Esophagus squamous epithelium (tissue), 4 donors: ENCODE results near the gene ATAD3A.
"Not testable (repeated sequence)": the region's sequence is repeated elsewhere in the genome, so short reads cannot be mapped to it uniquely, and the experiment has no call there.

Experiments used
- POLR2A ChIP-seq, 4 donors: fragments of 450-650 bp; IDR thresholded peaks; one replicate each; pipeline ENCODE4 v1.6.1; 2017; ENCODE audit warnings: antibody characterized with exemption in 4 of 4, mild to moderate bottlenecking in 4 of 4, moderate library complexity in 3 of 4
- TF ChIP-seq, protein P1 (sequence below), 6 experiments: fragments of 450-650 bp in 4 of 6; fragments of 200-600 bp in 2 of 6; sonication (generic) in 2 of 6; IDR thresholded peaks; one replicate each; pipeline ENCODE4 v1.5.1; 2016 to 2019; ENCODE audit warnings: antibody characterized with exemption in 6 of 6, mild to moderate bottlenecking in 4 of 6, moderate library complexity in 4 of 6

DNA sequence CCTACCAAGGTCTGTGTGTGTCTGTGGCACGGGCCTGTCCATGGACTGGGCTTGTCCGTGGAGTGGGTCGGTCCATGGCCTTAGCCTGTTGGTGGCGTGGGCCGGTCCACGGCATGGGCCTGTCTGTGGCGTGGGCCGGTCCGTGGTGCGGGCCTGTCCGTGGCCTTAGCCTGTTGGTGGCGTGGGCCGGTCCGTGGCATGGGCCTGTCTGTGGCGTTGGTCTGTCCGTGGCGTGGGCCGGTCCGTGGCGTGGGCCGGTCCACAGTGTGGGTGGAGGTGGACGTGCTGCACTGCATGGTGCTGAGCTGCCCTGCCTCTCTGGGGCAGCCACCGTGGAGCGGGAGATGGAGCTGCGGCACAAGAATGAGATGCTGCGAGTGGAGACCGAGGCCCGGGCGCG lies 30.2 kb upstream of the ATAD3A start:
- TF ChIP-seq, protein P1, sequence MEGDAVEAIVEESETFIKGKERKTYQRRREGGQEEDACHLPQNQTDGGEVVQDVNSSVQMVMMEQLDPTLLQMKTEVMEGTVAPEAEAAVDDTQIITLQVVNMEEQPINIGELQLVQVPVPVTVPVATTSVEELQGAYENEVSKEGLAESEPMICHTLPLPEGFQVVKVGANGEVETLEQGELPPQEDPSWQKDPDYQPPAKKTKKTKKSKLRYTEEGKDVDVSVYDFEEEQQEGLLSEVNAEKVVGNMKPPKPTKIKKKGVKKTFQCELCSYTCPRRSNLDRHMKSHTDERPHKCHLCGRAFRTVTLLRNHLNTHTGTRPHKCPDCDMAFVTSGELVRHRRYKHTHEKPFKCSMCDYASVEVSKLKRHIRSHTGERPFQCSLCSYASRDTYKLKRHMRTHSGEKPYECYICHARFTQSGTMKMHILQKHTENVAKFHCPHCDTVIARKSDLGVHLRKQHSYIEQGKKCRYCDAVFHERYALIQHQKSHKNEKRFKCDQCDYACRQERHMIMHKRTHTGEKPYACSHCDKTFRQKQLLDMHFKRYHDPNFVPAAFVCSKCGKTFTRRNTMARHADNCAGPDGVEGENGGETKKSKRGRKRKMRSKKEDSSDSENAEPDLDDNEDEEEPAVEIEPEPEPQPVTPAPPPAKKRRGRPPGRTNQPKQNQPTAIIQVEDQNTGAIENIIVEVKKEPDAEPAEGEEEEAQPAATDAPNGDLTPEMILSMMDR (IDR thresholded peaks at IDR 0.05): not testable (repeated sequence)
- not testable (repeated sequence) for TF ChIP-seq POLR2A (IDR thresholded peaks at IDR 0.05)
